Measurements from ENCODE around the gene HAUS2.

The HAUS2 gene

GRCh38 chr15:42603978-42604377 lies 55.3 kb downstream of the HAUS2 start:
- H3K79me2 ChIP-seq (ENCODE audit: insufficient read depth, low read length): no peaks in the 10 kb centered on the region
- no peaks in the 10 kb centered on the region for H4K20me1 ChIP-seq (ENCODE audit: low read depth, low read length)
- no peak for TF ChIP-seq EZH2phosphoT487 (conservative IDR thresholded peaks at IDR 0.05; ENCODE audit: low read length)
- no peak for TF ChIP-seq CTCF (IDR thresholded peaks at IDR 0.05; ENCODE audit: insufficient read depth, low read length, poor library complexity, severe bottlenecking)
- H3K9ac ChIP-seq (ENCODE audit: low read length): no peak overlapping the region
- H3K36me3 ChIP-seq (ENCODE audit: low read length): no peaks in the 10 kb centered on the region
- peaks cover 6% of the 10 kb centered on the region; the same call in 1 of the 2 replicates for H3F3A ChIP-seq (ENCODE audit: insufficient read depth)
- H3K9me3 ChIP-seq (ENCODE audit: insufficient read depth, low read length): no peaks in the 10 kb centered on the region
- H3K4me2 ChIP-seq (ENCODE audit: low read depth, low read length, poor library complexity, severe bottlenecking): no peak overlapping the region
- H3K9me2 ChIP-seq (replicated peaks; ENCODE audit: insufficient read depth, low read length): no peaks in the 10 kb centered on the region
- H2AFZ ChIP-seq (ENCODE audit: low read depth, low read length, severe bottlenecking): no peak overlapping the region
- H3K27me3 ChIP-seq (ENCODE audit: low read length): no peaks in the 10 kb centered on the region
- H3K27ac ChIP-seq (ENCODE audit: low read depth, low read length): peak overlapping the region; percentile 64
- H3K4me3 ChIP-seq (ENCODE audit: insufficient read depth, low read length, poor library complexity, severe bottlenecking): no peak overlapping the region

- H3K79me2 ChIP-seq (ENCODE audit: insufficient read depth, low read length): no peaks in the 10 kb centered on the region
Observed at GRCh38 chr15:42604894-42605744, 56.5 kb downstream of the HAUS2 start.

GRCh38 chr15:42605796-42606195 lies 57.2 kb downstream of the HAUS2 start:
- Histone ChIP-seq H3K27ac (ENCODE audit: low read depth, low read length) (peak overlapping the region; percentile 64), H3K9me2 (replicated peaks; ENCODE audit: insufficient read depth, low read length) (no peaks in the 10 kb centered on the region), H4K20me1 (ENCODE audit: low read depth, low read length) (no peaks in the 10 kb centered on the region), H3K79me2 (ENCODE audit: insufficient read depth, low read length) (no peaks in the 10 kb centered on the region), H2AFZ (ENCODE audit: low read depth, low read length, severe bottlenecking) (no peak overlapping the region), H3K27me3 (ENCODE audit: low read length) (no peaks in the 10 kb centered on the region), H3F3A (ENCODE audit: insufficient read depth) (peaks cover 6% of the 10 kb centered on the region; the same call in 1 of the 2 replicates), H3K4me3 (ENCODE audit: insufficient read depth, low read length, poor library complexity, severe bottlenecking) (no peak overlapping the region), H3K9ac (ENCODE audit: low read length) (no peak overlapping the region), H3K36me3 (ENCODE audit: low read length) (no peaks in the 10 kb centered on the region), H3K4me2 (ENCODE audit: low read depth, low read length, poor library complexity, severe bottlenecking) (peak overlapping the region; percentile 40), H3K9me3 (ENCODE audit: insufficient read depth, low read length) (no peaks in the 10 kb centered on the region)
- TF ChIP-seq EZH2phosphoT487 (conservative IDR thresholded peaks at IDR 0.05; ENCODE audit: low read length) (no peak), CTCF (IDR thresholded peaks at IDR 0.05; ENCODE audit: insufficient read depth, low read length, poor library complexity, severe bottlenecking) (no peak)

More at GRCh38 chr15:42604894-42605744, 56.5 kb downstream of the HAUS2 start:
- no peaks in the 10 kb centered on the region for H3K27me3 ChIP-seq (ENCODE audit: low read length)
- peaks cover 6% of the 10 kb centered on the region; the same call in 1 of the 2 replicates for H3F3A ChIP-seq (ENCODE audit: insufficient read depth)
- H3K9me3 ChIP-seq (ENCODE audit: insufficient read depth, low read length): no peaks in the 10 kb centered on the region
- H3K27ac ChIP-seq (ENCODE audit: low read depth, low read length): peak overlapping the region; percentile 64
- H3K4me2 ChIP-seq (ENCODE audit: low read depth, low read length, poor library complexity, severe bottlenecking): peak overlapping the region; percentile 40
- H3K4me3 ChIP-seq (ENCODE audit: insufficient read depth, low read length, poor library complexity, severe bottlenecking): no peak overlapping the region
- no peaks in the 10 kb centered on the region for H4K20me1 ChIP-seq (ENCODE audit: low read depth, low read length)
- no peaks in the 10 kb centered on the region for H3K9me2 ChIP-seq (replicated peaks; ENCODE audit: insufficient read depth, low read length)
- TF ChIP-seq CTCF (IDR thresholded peaks at IDR 0.05; ENCODE audit: insufficient read depth, low read length, poor library complexity, severe bottlenecking): no peak
- TF ChIP-seq EZH2phosphoT487 (conservative IDR thresholded peaks at IDR 0.05; ENCODE audit: low read length): no peak
- no peak overlapping the region for H2AFZ ChIP-seq (ENCODE audit: low read depth, low read length, severe bottlenecking)
- no peak overlapping the region for H3K9ac ChIP-seq (ENCODE audit: low read length)
- no peaks in the 10 kb centered on the region for H3K36me3 ChIP-seq (ENCODE audit: low read length)
